GM19240 (cell line): ENCODE results near the gene ZNF384.

Experiments used
- DNase-seq: peaks from one replicate; pipeline ENCODE4 v3.0.0; 2011; ENCODE audit warnings: low spot score; ENCODE audit not compliant: insufficient read length

The ZNF384 gene

DNA sequence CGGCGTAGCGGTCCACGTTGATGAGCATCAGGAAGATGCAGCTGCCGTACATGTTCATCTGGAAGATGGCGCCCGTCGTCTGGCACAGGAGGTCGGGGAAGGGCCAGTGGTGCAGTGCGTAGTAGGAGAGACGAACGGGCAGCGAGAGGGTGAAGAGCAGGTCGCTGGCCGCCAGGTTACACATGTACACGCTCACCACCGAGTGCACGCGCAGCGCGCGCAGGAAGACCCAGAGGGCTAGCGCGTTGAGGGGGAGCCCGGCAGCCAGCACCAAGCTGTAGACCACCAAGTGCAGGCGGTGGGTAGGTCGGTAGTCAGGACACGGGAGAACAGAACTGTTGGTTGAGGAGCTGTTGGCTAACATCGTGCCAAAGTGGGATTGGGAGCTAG lies 68.3 kb downstream of the ZNF384 start:
- DNase-seq: no peak

DNA sequence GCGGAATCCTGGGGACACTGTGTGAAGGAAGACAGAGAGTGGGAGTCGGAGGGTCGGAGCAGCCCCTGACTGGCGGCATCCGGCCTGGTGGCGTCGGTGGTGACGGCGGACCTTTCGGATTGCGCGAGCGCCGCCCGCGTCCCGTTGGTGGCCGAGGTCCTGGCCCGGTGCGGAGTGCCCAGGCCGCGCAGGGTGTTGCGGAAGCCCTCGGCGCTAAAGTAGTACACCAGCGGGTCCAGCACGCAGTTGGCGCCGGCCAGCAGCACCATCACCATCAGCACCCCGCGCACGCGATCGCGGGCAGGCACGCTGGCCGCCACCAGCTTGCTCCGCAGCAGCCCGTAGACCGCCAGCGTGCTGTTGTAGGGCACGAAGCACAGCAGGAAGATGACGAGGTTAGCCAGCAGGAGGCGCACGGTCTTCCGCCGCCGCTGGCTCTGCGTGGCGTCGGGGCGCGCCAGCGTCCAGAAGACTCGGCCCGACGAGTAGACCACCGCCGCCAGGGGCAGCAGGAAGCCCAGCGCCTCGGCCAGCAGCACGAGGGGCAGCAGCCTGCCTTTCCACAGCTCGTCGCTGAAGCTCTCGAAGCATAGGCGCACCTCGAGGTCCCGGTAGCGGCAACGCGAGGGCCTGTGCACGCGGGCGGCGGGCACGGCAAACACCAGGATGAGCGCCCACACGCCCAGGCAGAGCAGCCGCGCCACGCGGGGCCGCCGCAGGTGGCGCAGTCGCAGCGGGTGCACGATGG lies 68.9 kb downstream of the ZNF384 start:
- no peak for DNase-seq

DNA sequence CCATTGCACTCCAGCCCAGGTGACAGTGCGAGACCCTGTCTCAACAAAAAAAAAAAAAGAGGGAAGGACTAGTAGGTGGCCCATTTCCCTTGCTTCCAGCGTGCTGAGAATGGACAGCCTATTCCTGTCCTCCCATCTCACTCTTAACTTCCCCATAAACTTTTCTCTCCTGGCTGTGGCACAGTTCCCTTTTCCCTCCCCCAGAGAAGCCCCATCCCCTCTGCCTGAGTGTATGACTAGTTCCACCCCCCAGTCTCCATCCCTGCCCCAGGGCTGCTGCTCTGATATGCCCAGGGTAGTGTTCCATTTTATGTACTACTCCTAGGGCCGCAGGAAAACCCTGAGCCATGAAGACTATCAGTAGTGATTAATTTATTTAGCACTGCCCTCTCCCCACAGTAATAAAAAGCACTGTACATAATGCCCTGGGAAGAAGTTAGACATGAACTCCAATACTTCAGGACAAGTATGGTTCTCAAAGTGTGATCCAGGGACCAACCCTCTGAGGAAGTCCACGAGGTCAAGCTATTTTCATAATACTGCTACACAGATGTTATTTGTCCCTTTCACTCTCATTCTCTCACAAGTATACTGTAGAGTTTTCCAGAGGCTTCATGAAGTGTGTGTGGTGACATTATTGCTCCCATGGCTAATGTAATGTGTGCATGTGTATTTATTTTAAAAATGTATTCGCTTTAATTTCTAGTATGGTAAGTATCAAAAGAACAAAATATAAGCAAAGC lies 70.5 kb downstream of the ZNF384 start:
- no peak for DNase-seq
